ENCODE measurements around the gene RAB6C.
"Not testable (repeated sequence)": the region's sequence is repeated elsewhere in the genome, so short reads cannot be mapped to it uniquely, and the experiment has no call there.

The RAB6C gene
- 0.05 to 0.17 reads per million in 2 donors for total RNA-seq

- peak; percentile 5 for DNase-seq
These were observed at the start of gene RAB6C for GRCh38 chr2:129979629-129980155. TSS of gene RAB6C (plus strand) at chr2:129979666. CDS start at chr2:129980116, 450 bp downstream.

- DNase-seq = no peak
These were observed 49.0 kb upstream of the RAB6C start for GRCh38 chr2:129930451-129930850.

- not testable (repeated sequence) for DNase-seq
These were observed 46.1 kb upstream of the RAB6C start for GRCh38 chr2:129933387-129933786.

- DNase-seq = no peak
These were observed 45.2 kb upstream of the RAB6C start for GRCh38 chr2:129934044-129934822.

- DNase-seq = no peak
These were observed 44.3 kb upstream of the RAB6C start for GRCh38 chr2:129935118-129935517.

GRCh38 chr2:129936334-129936934 lies 43.0 kb upstream of the RAB6C start:
- DNase-seq = no peak

- not testable (repeated sequence) for DNase-seq
These were observed 40.5 kb upstream of the RAB6C start for GRCh38 chr2:129938850-129939471.

- not testable (repeated sequence) for DNase-seq
These were observed 36.0 kb upstream of the RAB6C start for GRCh38 chr2:129943456-129943855.

GRCh38 chr2:129945557-129945956 lies 33.9 kb upstream of the RAB6C start:
- no peak for DNase-seq

GRCh38 chr2:129947712-129948111 lies 31.8 kb upstream of the RAB6C start:
- not testable (repeated sequence) for DNase-seq

- DNase-seq = not testable (repeated sequence)
These were observed 23.3 kb upstream of the RAB6C start for GRCh38 chr2:129956171-129956570.

- no peak for DNase-seq
These were observed 21.6 kb upstream of the RAB6C start for GRCh38 chr2:129957891-129958290.

- DNase-seq = not testable (repeated sequence)
These were observed 20.7 kb upstream of the RAB6C start for GRCh38 chr2:129958736-129959135.

GRCh38 chr2:129968605-129969004 lies 10.9 kb upstream of the RAB6C start:
- not testable (repeated sequence) for DNase-seq

GRCh38 chr2:129975016-129975774 lies 4.3 kb upstream of the RAB6C start:
- DNase-seq = no peak

- DNase-seq = not testable (repeated sequence)
These were observed 2.5 kb upstream of the RAB6C start for GRCh38 chr2:129976969-129977368.

- no peak for DNase-seq
These were observed 1.5 kb upstream of the RAB6C start for GRCh38 chr2:129977986-129978385.

GRCh38 chr2:129980246-129980645 lies 780 bp downstream of the RAB6C start:
- DNase-seq = not testable (repeated sequence)

- not testable (repeated sequence) for DNase-seq
These were observed 2.2 kb downstream of the RAB6C start for GRCh38 chr2:129981689-129982088.

- DNase-seq = no peak
These were observed 5.0 kb downstream of the RAB6C start for GRCh38 chr2:129984426-129984825.

GRCh38 chr2:129992415-129993006 lies 13.0 kb downstream of the RAB6C start:
- not testable (repeated sequence) for DNase-seq

GRCh38 chr2:129993151-129993550 lies 13.7 kb downstream of the RAB6C start:
- DNase-seq = not testable (repeated sequence)
